Right hindlimb (tissue), 1 donor: ENCODE data around the gene TNFRSF4.
"Not testable (repeated sequence)": the region's sequence is repeated elsewhere in the genome, so short reads cannot be mapped to it uniquely, and the experiment has no call there.

Experiments
- DNase-seq: peaks from one replicate; pipeline ENCODE4 v3.0.0-alpha.2; 2018

TNFRSF4 gene

GRCh38 chr1:1179983-1180861, 33.7 kb downstream of the TNFRSF4 start:
- DNase-seq, result peak; percentile 14

GRCh38 chr1:1179346-1179982, 34.5 kb downstream of the TNFRSF4 start:
- DNase-seq, result peak; percentile 14

GRCh38 chr1:1178794-1179331, 35.1 kb downstream of the TNFRSF4 start:
- peak; percentile 13 for DNase-seq

- DNase-seq, result no peak
Observed at GRCh38 chr1:1177452-1178206, 36.3 kb downstream of the TNFRSF4 start.

DNA sequence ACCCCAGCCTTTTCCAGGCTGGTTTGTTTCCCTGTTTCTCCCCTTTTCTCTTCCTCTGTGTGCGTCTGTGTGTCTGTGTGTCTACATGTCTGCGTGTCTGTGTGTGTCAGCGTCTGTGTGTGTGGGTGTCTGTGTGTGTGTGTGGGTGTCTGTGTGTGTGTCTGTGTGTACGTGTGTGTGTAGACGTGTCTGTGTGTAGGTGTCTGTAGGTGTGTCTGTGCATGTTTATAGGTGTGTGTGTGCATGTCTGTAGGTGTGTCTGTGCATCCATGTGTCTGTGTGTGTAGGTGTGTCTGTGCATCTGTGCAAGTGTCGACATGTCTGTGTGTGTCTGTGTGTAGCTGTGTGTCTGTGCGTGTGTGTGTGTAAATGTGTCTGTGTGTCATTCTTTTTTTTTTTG, 37.0 kb downstream of the TNFRSF4 start:
- no peak for DNase-seq

GRCh38 chr1:1176063-1176761, 37.7 kb downstream of the TNFRSF4 start:
- DNase-seq, result not testable (repeated sequence)

- DNase-seq, result no peak
Observed at GRCh38 chr1:1175221-1176062, 38.5 kb downstream of the TNFRSF4 start.

DNA sequence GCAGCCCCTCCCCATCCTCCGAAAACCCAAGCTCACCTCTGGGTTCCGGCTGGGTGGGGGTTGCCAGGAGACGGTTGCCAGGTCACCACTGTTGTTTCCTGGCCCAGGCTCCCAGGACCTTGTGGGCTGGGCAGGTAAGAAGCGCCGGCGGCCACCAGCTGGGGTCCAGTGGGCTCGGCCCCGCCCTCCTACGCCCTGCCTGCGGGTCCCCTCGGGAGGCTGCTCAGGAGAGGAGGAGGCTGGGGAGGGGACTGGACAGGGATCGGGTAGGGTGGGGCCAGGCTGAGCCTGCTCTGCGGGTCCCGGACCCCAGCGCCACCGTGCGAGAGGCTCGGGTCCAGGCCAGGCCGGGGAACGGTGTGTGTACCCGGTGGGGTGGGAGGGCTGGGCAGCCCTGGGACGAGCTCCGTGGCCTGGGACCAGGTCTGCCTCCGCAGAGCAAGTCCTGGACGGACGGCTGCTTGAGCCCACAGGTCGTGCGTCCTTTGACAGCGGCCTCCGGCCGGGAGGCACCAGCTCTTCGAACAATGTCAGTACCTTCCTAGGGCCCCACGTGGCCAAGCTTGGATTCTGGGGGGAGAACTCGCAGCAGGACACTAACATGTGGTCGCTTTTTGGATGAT, 40.0 kb downstream of the TNFRSF4 start, which contains the start of gene TTLL10:
TTLL10 (plus strand) TSS at position 88 of the 623 bp plus-strand sequence. CDS start 5,336 bp downstream, outside the sequence.
- DNase-seq, result peak; percentile 25

DNA sequence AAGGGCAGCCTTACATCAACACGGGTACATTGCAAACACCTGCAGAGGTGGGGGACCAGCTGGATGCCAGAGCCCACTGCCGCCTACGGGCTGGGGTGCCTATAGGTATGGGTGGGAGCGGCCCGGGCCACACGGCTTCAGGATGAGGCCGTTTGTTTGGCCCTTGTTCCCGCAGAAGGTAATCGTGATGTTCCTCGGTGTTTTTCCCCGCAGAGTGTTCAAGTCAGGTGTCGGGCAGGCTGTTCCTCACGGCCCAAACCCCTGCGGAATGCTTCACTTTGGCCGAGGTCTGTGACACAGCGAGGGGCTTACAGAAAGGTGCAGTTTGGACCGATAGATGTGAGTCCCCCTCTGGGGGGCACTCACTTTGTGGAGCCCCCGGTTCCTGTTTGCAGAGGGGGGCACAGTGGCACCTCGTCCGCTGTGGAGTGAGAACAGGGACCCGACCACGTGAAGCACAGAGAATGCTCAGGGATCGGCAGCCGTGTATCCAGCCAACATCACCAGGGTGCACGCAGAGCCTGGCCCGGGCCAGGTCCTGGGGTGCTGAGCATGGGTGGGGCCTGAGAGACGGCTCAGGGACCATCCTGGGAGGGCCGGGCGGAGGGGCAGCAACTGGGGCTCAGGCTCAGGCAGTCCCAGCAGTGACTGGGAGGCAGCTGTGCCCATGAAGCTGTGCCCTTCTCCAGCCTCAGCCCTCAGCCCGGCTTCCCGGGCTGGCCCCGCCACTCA, 40.7 kb downstream of the TNFRSF4 start:
- peak; percentile 17 for DNase-seq

GRCh38 chr1:1171546-1172340, 42.2 kb downstream of the TNFRSF4 start:
- DNase-seq, result peak; percentile 13

DNA sequence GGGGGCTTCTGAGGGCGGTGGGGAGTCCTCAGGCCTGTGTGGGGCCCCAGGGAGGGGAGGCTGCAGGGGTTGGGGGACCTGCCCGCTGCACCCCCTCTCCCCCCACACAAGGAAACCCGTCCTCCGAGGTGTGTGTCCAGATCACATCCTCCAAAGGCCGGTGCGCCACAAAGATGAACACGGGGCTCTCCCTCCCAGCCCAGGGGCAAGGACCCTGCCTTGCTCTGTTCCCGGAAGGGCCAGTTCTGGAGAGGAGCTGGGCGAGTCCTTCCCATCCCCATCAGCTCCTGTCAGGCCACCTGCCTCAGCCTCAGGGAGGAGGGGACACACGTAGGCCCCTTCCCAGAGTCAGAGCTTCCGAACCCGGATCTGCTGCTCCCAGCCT, 42.8 kb downstream of the TNFRSF4 start:
- no peak for DNase-seq

GRCh38 chr1:1170215-1171091, 43.5 kb downstream of the TNFRSF4 start:
- DNase-seq, result peak; percentile 17

DNA sequence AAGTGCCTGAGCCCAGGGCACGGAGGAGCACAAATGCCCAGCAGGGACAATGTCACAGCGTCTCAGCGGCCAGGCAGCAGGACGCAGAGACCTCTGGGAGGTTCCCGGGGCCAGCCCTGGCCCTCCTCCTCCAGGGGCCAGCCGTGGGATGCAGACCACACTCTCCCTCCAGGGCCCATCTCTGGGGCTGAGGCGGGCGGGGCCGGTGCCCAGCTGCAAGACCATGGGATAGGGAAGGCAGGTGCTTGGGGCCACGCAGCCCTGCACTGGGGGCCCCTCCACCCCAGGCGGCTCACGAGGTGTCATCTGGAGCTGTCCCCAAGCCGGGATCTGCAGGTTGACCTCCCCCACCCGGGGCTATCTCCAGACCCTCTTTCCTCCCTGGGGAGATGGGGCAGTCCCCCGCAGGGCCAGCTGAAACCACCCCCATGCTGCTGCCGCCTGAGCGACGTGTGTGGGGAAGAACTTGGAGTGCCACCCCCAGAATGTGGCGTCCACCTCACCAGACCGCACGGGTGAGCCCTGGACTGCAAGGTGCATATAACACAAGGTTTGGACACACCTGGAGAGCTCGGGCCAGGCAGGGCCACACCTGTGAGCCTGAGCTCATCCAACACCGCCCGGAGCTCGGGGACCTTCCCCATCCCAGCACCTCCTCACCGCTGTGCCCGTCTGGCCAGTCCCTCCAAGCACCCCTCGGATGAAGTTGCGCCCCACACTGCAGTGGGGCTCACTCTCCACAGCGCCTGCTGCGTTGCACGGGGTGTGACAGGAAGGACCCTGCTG, 44.3 kb downstream of the TNFRSF4 start:
- peak; percentile 12 for DNase-seq

GRCh38 chr1:1168451-1169411, 45.2 kb downstream of the TNFRSF4 start:
- peak; percentile 13 for DNase-seq

- no peak for DNase-seq
Observed at GRCh38 chr1:1167841-1168450, 46.0 kb downstream of the TNFRSF4 start.

GRCh38 chr1:1167398-1167821, 46.5 kb downstream of the TNFRSF4 start:
- no peak for DNase-seq
